PC-9 (cell line): ENCODE measurements around the gene SDHB.
A peak's percentile ranks its signal among the peaks of the same experiment; 100 is the strongest.

Experiments
- EZH2 ChIP-seq: fragments of 200-600 bp; sonication (generic); IDR thresholded peaks from 2 replicates; pipeline ENCODE4 v1.8.0; 2017; ENCODE audit warnings: antibody characterized with exemption, low read depth
- TF ChIP-seq, protein P1 (sequence below): fragments of 200-600 bp; sonication (generic); conservative IDR thresholded peaks from 2 replicates; pipeline ENCODE4 v1.6.1; 2017; ENCODE audit warnings: mixed run types, antibody characterized with exemption, mild to moderate bottlenecking, moderate library complexity

GRCh38 chr1:17059391-17060305 is 5.8 kb upstream of the SDHB start:
- TF ChIP-seq, protein P1, sequence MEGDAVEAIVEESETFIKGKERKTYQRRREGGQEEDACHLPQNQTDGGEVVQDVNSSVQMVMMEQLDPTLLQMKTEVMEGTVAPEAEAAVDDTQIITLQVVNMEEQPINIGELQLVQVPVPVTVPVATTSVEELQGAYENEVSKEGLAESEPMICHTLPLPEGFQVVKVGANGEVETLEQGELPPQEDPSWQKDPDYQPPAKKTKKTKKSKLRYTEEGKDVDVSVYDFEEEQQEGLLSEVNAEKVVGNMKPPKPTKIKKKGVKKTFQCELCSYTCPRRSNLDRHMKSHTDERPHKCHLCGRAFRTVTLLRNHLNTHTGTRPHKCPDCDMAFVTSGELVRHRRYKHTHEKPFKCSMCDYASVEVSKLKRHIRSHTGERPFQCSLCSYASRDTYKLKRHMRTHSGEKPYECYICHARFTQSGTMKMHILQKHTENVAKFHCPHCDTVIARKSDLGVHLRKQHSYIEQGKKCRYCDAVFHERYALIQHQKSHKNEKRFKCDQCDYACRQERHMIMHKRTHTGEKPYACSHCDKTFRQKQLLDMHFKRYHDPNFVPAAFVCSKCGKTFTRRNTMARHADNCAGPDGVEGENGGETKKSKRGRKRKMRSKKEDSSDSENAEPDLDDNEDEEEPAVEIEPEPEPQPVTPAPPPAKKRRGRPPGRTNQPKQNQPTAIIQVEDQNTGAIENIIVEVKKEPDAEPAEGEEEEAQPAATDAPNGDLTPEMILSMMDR: peak; percentile 75
- TF ChIP-seq EZH2: no peak
